Measurements from ENCODE around the gene NPC1L1.

The NPC1L1 gene

GRCh38 chr7:44537442-44537841 lies 3.7 kb downstream of the NPC1L1 start:
- DNase-seq (ENCODE audit: low read depth) = no peak

- no peak for DNase-seq (ENCODE audit: low read depth)
These were observed 5.0 kb downstream of the NPC1L1 start for GRCh38 chr7:44536090-44536489.

GRCh38 chr7:44535348-44536064 lies 5.6 kb downstream of the NPC1L1 start:
- no peak for DNase-seq (ENCODE audit: low read depth)

GRCh38 chr7:44534501-44534900 lies 6.6 kb downstream of the NPC1L1 start:
- peak; percentile 18 for DNase-seq (ENCODE audit: low read depth)

GRCh38 chr7:44534087-44534486 lies 7.0 kb downstream of the NPC1L1 start:
- DNase-seq (ENCODE audit: low read depth) = no peak

- no peak for DNase-seq (ENCODE audit: low read depth)
These were observed 7.7 kb downstream of the NPC1L1 start for GRCh38 chr7:44533301-44534055.

GRCh38 chr7:44531421-44532380 lies 9.4 kb downstream of the NPC1L1 start:
- DNase-seq (ENCODE audit: low read depth) = no peak

- no peak for DNase-seq (ENCODE audit: low read depth)
These were observed 10.1 kb downstream of the NPC1L1 start for GRCh38 chr7:44530990-44531389.

GRCh38 chr7:44524811-44525388 lies 16.2 kb downstream of the NPC1L1 start:
- no peak for DNase-seq (ENCODE audit: low read depth)

- no peak for DNase-seq (ENCODE audit: low read depth)
These were observed 18.8 kb downstream of the NPC1L1 start for GRCh38 chr7:44522315-44522714.

GRCh38 chr7:44521347-44522095 lies 19.6 kb downstream of the NPC1L1 start:
- DNase-seq (ENCODE audit: low read depth) = no peak

- no peak for DNase-seq (ENCODE audit: low read depth)
These were observed 20.6 kb downstream of the NPC1L1 start for GRCh38 chr7:44520574-44520973.

GRCh38 chr7:44519546-44519945 lies 21.6 kb downstream of the NPC1L1 start:
- no peak for DNase-seq (ENCODE audit: low read depth)

- no peak for DNase-seq (ENCODE audit: low read depth)
These were observed 22.4 kb downstream of the NPC1L1 start for GRCh38 chr7:44518761-44519160.

- DNase-seq (ENCODE audit: low read depth) = no peak
These were observed 24.0 kb downstream of the NPC1L1 start for GRCh38 chr7:44517175-44517574.

- DNase-seq (ENCODE audit: low read depth) = no peak
These were observed 25.4 kb downstream of the NPC1L1 start for GRCh38 chr7:44515590-44516268.

GRCh38 chr7:44512736-44513135 lies 28.4 kb downstream of the NPC1L1 start:
- DNase-seq (ENCODE audit: low read depth) = no peak

GRCh38 chr7:44511863-44512468 lies 29.2 kb downstream of the NPC1L1 start:
- DNase-seq (ENCODE audit: low read depth) = no peak

GRCh38 chr7:44511236-44511635 lies 29.9 kb downstream of the NPC1L1 start:
- DNase-seq (ENCODE audit: low read depth) = no peak

- DNase-seq (ENCODE audit: low read depth) = no peak
These were observed 32.7 kb downstream of the NPC1L1 start for GRCh38 chr7:44508328-44509030.
